Lower leg skin (tissue), 3 donors: Measurements from ENCODE around the gene TMEM154.

ENCODE experiments used
- POLR2A ChIP-seq, 2 donors: fragments of 450-650 bp; IDR thresholded peaks; one replicate each; pipeline ENCODE4 v1.6.1; 2016 to 2017; ENCODE audit warnings: antibody characterized with exemption in 2 of 2, mild to moderate bottlenecking in 1 of 2, moderate library complexity in 1 of 2
- TF ChIP-seq, protein P1 (sequence below), 3 donors: fragments of 450-650 bp; IDR thresholded peaks; one replicate each; pipeline ENCODE4 v1.5.1; 2016; ENCODE audit warnings: antibody characterized with exemption in 3 of 3, mild to moderate bottlenecking in 3 of 3, moderate library complexity in 2 of 3

DNA sequence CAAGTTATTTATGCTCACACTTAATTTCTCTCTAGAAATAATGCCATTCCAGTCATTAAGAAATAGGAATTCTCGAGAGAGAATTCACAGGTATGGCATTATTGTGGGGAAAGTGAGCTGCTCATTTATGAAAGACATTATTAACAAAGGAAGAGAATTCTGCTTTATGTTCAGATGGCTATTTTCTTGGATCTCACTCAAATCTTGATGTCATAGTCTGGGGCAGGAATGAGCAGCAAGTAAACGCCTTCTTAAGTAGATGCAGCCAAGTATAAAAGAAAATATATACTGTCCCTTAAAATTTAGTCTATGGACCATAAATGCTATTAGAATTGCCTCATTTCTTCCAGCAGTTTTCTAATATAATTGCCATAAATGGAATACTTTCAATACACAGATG is 85.7 kb downstream of the TMEM154 start:
- TF ChIP-seq, protein P1, sequence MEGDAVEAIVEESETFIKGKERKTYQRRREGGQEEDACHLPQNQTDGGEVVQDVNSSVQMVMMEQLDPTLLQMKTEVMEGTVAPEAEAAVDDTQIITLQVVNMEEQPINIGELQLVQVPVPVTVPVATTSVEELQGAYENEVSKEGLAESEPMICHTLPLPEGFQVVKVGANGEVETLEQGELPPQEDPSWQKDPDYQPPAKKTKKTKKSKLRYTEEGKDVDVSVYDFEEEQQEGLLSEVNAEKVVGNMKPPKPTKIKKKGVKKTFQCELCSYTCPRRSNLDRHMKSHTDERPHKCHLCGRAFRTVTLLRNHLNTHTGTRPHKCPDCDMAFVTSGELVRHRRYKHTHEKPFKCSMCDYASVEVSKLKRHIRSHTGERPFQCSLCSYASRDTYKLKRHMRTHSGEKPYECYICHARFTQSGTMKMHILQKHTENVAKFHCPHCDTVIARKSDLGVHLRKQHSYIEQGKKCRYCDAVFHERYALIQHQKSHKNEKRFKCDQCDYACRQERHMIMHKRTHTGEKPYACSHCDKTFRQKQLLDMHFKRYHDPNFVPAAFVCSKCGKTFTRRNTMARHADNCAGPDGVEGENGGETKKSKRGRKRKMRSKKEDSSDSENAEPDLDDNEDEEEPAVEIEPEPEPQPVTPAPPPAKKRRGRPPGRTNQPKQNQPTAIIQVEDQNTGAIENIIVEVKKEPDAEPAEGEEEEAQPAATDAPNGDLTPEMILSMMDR (IDR thresholded peaks at IDR 0.05) = no peak
- TF ChIP-seq POLR2A (IDR thresholded peaks at IDR 0.05) = no peak
